Stimulated activated CD4-positive, alpha-beta T cell treated with anti-CD3 and anti-CD28 coated beads, Interleukin-2, amount 100 ng/mL, for 48 hours (primary cell): Measurements from ENCODE around the gene TMEM119.

Experiments used
- DNase-seq, 2 donors: peaks; one replicate each; pipeline ENCODE4 v3.0.0-alpha.2; 2020

Gene TMEM119, protein sequence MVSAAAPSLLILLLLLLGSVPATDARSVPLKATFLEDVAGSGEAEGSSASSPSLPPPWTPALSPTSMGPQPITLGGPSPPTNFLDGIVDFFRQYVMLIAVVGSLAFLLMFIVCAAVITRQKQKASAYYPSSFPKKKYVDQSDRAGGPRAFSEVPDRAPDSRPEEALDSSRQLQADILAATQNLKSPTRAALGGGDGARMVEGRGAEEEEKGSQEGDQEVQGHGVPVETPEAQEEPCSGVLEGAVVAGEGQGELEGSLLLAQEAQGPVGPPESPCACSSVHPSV

GRCh38 chr12:108597559-108598471, at the start of gene TMEM119:
TMEM119 (minus strand) TSS chr12:108598084; CDS start chr12:108592383, 5,701 bp downstream.
- DNase-seq: no peak

- DNase-seq: no peak
Observed at GRCh38 chr12:108646600-108647579, 49.0 kb upstream of the TMEM119 start.

- DNase-seq: no peak
Observed at GRCh38 chr12:108645686-108646599, 48.1 kb upstream of the TMEM119 start.

GRCh38 chr12:108644811-108645120, 46.9 kb upstream of the TMEM119 start:
- no peak for DNase-seq

- DNase-seq: no peak
Observed at GRCh38 chr12:108643941-108644810, 46.3 kb upstream of the TMEM119 start.

DNA sequence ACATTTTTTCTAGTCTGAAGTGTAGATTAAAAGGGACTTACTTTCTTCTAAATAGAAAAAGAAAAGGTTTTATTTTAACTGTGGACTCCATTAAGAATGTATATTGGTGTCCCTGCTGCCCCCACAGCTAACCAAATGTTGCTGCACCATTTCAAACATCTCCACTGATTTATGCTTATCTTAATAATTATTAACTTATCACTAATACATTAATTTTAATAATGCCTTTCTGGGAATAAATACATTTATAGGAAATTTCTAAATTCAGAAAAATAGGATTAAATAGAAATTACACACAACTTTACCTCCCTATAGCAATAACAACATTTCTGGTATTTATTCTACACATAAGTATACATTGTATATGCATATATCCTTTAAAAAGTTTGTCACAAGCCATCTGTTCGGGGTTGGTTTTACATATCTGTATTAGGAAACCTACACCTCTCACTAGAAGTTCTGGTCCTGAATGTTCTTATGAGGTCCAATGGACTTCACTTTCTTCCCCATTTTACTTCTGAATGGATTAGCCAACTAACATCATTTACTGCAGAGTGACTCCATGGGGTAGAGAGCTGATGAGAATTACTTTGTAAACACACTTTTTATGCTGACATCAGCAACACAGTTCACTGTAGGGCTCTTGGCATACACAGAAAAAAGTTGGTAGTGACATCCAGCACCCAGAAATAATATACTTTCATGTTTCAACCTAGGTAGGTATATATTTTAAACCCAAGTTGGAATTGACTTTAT, 45.2 kb upstream of the TMEM119 start:
- no peak for DNase-seq

DNA sequence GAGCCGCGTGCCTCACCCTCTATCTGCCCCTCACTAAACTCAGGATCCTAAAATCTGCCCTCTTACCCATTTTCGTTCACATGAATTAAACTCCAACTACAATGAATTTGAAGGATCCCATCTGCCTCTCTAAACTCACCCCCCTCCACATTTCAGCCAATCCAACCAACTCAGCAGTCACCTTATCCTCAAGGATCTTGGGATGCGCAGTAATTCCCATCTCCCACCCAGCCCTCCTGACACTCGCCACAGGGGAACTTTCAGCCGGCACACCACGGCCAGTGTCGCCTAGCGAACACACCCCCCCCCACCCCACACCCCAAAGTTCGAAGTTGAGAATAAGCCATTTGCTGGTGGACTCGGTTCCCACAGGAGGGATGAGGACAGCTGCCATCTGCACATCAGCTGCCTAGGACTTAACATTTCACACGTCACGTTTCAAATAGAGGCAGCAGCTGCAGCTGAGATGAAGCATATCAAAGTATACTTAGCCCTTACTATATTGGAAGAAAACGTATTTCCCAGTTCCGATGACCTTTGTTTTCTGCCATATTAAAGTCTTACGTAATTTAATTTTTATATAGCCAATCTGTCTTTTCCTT, 44.5 kb upstream of the TMEM119 start:
- no peak for DNase-seq

GRCh38 chr12:108641446-108642268, 43.8 kb upstream of the TMEM119 start:
- no peak for DNase-seq

DNA sequence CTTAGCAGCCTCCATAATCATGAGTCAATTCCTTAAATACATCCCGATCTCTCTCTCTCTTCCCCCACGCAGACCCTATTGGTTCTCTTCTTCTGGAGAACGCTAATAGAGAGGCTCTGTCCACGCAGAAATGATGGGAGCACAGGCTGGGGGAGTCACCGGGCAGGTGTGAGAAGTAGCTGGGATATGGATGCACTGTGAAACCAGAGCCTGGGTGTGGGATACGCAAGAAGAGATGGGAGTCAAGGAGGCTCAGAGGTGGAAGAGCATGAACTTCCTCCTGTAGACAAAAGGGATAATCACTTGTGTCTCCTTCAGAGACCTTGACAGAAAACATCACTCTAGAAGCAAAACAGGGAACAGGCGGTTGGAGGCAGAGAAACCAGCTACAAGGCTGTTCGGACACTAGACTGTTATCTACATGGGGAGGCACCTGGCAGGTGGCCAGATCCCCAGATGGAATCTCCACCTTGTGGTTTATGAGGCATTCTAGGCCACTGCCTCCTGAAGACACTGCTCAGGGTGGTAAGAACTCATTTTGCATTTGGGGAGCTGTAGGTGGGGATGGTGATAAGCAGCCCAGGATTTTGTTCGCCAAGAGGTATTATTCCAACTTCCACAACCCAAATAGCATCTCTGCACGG, 43.0 kb upstream of the TMEM119 start:
- no peak for DNase-seq

DNA sequence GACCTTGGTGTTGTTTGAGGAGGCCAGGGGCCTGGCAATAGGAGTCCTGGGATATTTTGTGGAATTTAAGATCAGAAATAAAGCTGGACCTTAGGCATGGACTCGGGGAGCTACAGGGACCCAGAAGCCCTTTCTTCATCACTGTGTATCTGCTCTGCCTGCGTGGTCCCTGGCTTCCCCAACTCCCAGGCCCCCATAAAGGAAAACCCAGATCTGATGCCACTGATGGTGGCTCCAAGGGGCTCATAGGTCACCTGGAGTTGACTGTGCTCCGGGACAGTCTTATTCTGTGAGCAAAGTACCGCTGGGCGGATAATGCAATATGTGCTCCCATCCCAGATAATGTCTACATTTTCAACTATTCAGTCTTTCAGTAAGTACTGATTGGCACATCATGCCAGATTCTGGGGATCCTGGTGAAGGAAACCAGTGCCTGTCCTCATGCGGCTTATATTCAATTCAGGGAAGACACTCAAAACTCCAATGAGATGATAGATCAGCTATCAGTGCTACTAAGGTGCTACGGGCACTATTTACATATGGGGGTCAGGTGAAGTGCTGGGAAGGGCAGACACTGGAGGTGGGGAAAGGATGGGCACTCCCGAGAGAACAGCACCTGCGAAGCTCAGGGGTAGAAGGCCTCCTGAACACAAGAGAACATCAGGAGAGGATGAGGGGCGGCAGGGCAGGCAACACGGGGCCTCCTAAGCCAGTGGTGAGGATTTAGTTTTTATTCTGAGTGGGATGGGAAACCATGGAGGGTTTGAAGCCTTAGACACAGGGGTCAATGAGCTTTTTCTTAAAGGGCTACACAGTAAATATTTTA, 41.3 kb upstream of the TMEM119 start:
- no peak for DNase-seq

DNA sequence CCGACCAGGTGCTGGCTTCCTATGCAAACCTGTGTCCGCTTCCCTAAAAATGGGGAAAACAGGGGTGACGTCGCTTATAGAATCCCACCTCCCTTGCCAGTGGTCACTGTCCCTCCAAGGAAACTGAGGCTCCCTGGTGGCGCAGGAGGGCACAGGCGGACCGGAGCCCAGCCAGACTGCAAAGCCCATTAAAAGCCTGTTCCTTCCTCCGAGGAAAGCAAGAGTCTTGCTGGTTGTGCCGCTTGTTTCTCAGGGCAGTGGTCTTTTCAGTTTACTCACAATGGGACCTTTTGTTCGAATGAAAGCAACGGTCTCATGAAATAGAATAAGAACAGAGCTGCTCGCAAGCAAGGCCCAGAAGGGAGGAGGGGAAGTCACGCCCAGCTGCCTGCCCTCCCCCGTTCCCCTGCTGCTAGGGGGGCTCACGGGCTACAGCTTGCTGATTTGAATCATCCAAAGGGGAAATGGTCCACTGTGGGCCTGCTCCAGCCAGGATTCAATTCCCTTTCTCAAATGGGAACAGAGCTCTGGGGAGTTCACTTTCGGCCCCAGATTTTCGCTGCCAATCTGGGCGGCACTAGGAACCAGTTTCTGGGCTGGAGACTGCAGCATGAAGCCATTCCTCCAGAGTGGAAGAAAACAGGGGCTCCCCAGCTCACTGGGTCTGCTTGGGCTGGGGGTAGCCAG, 40.4 kb upstream of the TMEM119 start:
- no peak for DNase-seq

DNA sequence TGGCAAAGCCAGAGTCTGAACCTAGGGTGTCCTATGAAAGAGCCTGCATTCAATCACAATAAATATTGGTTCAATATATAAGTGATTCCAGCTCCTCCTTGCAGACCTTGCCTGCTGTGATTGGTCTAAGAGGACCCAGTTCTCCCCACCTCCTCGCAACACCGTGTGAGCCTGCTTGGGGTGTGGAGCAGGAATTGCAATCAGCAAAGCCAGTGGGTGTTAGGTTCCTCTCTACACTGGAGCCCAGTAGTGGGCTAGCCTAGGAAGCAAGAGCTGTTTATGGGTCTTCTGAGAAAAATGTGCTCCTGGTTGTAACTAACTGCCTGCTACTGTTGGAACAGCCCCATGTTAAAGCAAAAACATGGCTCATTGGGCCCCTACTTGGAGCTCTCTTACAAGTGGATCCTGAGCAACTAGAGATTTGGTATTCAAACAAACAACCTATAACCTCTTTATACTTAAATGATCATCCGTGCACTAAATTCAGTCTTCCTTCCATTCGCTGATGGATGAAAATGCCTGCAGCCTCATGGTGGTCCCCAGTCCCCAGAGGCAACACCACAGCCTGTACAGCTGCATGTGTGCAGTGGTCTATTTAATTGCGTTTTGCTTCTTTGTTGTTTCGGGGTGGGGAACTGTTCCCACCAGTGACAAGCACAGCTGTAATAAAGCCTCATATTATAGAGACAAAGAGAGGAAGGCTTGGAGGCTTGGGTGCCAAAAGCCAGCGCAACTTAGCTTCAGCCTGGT, 39.5 kb upstream of the TMEM119 start:
- no peak for DNase-seq

- no peak for DNase-seq
Observed at GRCh38 chr12:108635997-108636808, 38.3 kb upstream of the TMEM119 start.

- no peak for DNase-seq
Observed at GRCh38 chr12:108635201-108635996, 37.5 kb upstream of the TMEM119 start.
